ENCODE measurements around the gene OVOL1.

OVOL1 gene

DNA sequence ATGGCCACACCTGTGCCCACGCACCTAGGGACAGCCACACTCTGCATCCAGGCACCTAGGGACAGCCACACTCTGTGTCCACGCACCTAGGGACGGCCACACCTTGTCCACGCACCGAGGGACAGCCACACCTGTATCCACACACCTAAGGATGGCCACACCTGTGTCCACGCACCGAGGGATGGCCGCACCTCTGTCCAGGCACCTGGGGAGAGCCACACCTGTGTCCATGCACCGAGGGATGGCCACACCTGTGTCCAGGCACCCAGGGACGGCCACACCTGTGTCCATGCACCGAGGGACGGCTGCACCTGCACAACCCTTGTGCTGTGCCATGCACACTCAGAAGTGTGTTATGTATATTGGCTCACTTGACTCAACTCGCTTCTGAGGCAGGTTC is 10.8 kb downstream of the OVOL1 start:
- Histone ChIP-seq H2AFZ (ENCODE audit: low read depth) (no peak overlapping the region), H3K4me2 (no peak overlapping the region), H4K20me1 (ENCODE audit: insufficient read depth) (no peaks in the 10 kb centered on the region), H3K4me1 (ENCODE audit: low read depth, poor library complexity, severe bottlenecking) (no peaks in the 10 kb centered on the region), H3K4me3 (IDR thresholded peaks at IDR 0.05; ENCODE audit: insufficient read depth, low read depth, low read length) (no peak overlapping the region), H3K36me3 (ENCODE audit: insufficient read depth) (no peaks in the 10 kb centered on the region), H3K27me3 (ENCODE audit: insufficient read depth, low read depth) (peaks cover 17% of the 10 kb centered on the region), H3K79me2 (ENCODE audit: insufficient read depth, low read depth) (no peaks in the 10 kb centered on the region), H3K27ac (no peak overlapping the region), H3K9ac (no peak overlapping the region)
- TF ChIP-seq, protein P1, sequence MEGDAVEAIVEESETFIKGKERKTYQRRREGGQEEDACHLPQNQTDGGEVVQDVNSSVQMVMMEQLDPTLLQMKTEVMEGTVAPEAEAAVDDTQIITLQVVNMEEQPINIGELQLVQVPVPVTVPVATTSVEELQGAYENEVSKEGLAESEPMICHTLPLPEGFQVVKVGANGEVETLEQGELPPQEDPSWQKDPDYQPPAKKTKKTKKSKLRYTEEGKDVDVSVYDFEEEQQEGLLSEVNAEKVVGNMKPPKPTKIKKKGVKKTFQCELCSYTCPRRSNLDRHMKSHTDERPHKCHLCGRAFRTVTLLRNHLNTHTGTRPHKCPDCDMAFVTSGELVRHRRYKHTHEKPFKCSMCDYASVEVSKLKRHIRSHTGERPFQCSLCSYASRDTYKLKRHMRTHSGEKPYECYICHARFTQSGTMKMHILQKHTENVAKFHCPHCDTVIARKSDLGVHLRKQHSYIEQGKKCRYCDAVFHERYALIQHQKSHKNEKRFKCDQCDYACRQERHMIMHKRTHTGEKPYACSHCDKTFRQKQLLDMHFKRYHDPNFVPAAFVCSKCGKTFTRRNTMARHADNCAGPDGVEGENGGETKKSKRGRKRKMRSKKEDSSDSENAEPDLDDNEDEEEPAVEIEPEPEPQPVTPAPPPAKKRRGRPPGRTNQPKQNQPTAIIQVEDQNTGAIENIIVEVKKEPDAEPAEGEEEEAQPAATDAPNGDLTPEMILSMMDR (conservative IDR thresholded peaks at IDR 0.05; ENCODE audit: low read depth, low read length): no peak

DNA sequence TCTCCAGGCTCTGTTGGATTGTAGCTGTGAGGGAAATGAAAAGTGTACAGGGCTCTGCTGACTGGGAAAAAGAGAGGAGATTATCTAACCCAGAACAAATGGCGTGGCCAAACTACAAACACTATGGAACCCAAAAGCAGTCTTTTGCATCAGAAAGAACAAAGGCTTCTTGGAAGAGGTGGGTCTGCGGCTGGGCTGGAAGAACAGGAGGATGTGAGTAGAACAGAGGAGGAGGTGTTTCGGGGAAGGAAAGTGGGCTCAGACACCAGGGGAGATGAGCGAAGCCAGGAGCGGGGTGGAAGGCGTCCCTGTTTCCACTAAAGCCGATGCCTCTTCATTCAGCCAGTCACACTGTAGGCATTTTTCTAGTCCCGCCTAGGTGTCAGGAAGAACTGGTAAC is 12.0 kb downstream of the OVOL1 start:
- Histone ChIP-seq H3K27ac (no peak overlapping the region), H4K20me1 (ENCODE audit: insufficient read depth) (no peaks in the 10 kb centered on the region), H3K4me3 (IDR thresholded peaks at IDR 0.05; ENCODE audit: insufficient read depth, low read depth, low read length) (no peak overlapping the region), H3K27me3 (ENCODE audit: insufficient read depth, low read depth) (peaks cover 19% of the 10 kb centered on the region), H3K36me3 (ENCODE audit: insufficient read depth) (no peaks in the 10 kb centered on the region), H3K4me2 (no peak overlapping the region), H3K79me2 (ENCODE audit: insufficient read depth, low read depth) (no peaks in the 10 kb centered on the region), H3K9ac (no peak overlapping the region), H2AFZ (ENCODE audit: low read depth) (no peak overlapping the region), H3K4me1 (ENCODE audit: low read depth, poor library complexity, severe bottlenecking) (no peaks in the 10 kb centered on the region)
- TF ChIP-seq, protein P1 (conservative IDR thresholded peaks at IDR 0.05; ENCODE audit: low read depth, low read length): no peak

DNA sequence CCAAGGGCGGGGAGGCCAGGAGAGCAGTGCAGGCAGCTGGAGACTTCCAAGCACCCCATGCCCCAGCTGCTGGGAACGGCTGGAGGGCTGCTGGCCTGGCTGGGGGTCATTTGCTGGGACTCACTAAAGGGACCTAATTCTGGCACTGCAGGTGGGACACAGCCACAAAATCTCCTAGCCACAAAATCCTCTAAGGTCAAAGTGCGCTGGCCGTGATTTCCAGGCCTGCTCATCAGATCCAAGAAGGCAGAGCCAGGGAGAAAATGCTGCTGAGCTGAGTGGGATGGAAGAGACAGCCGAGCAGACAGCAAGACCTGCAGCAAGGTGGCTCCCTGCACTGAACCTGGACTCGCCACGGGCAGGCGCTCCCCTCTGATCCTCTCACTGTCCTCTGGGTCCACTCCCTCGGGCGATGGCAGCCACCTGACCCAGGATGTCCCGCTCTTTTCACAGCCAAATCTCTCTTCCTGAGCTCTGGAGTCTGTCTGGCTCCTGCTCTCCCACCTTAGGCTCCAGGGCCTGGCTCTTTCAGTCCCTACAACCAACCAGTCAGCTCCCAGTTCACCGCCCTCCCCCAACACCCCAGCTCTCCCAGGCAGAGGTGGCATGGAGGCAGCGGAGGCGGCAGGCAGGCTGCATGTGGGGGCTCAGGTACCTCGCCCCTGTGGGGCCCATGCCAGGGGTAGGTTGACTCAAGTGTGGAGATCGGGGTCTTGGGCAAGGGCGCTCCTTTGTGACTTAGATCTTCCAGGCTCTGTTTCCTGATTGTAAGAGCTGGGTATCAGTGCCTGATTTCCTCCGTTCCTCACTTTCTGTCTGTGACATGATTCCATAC is 14.5 kb downstream of the OVOL1 start:
- H3K4me3 ChIP-seq (IDR thresholded peaks at IDR 0.05; ENCODE audit: insufficient read depth, low read depth, low read length): no peak overlapping the region

DNA sequence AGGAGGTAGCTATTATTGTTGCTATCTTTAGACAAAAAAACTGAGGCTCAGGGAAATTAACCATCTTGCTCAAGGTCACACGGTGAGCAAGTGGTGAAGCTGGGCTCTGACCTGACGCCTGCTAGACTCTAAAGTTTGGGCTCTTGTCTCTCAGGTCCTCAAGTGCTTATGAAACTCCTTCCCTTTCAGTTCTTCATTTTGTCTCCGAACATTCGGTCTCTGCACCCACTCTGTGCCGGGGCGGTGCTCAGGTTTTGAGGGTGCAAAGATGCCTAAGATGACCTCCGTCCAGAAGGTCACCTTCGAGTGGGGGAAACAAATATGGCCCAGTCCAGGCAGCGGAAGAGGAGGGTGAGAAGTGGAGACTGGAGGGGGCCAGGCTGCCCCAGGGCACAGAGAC is 16.0 kb downstream of the OVOL1 start:
- no peak overlapping the region for H3K4me2 ChIP-seq

More for the DNA sequence above, 14.5 kb downstream of the OVOL1 start:
- Histone ChIP-seq H3K9ac (no peak overlapping the region), H3K4me2 (no peak overlapping the region), H2AFZ (ENCODE audit: low read depth) (no peak overlapping the region), H3K27me3 (ENCODE audit: insufficient read depth, low read depth) (peaks cover 19% of the 10 kb centered on the region; the same call in 1 of the 2 replicates), H4K20me1 (ENCODE audit: insufficient read depth) (no peaks in the 10 kb centered on the region), H3K36me3 (ENCODE audit: insufficient read depth) (no peaks in the 10 kb centered on the region), H3K27ac (no peak overlapping the region), H3K79me2 (ENCODE audit: insufficient read depth, low read depth) (no peaks in the 10 kb centered on the region), H3K4me1 (ENCODE audit: low read depth, poor library complexity, severe bottlenecking) (no peaks in the 10 kb centered on the region)
- TF ChIP-seq, protein P1 (conservative IDR thresholded peaks at IDR 0.05; ENCODE audit: low read depth, low read length): no peak

More for the DNA sequence above, 16.0 kb downstream of the OVOL1 start:
- no peaks in the 10 kb centered on the region for H3K36me3 ChIP-seq (ENCODE audit: insufficient read depth)
- H3K27ac ChIP-seq: no peak overlapping the region
- H4K20me1 ChIP-seq (ENCODE audit: insufficient read depth): no peaks in the 10 kb centered on the region
- TF ChIP-seq, protein P1 (conservative IDR thresholded peaks at IDR 0.05; ENCODE audit: low read depth, low read length): no peak
- peaks cover 17% of the 10 kb centered on the region; the same call in 1 of the 2 replicates for H3K27me3 ChIP-seq (ENCODE audit: insufficient read depth, low read depth)
- H2AFZ ChIP-seq (ENCODE audit: low read depth): no peak overlapping the region
- no peaks in the 10 kb centered on the region for H3K4me1 ChIP-seq (ENCODE audit: low read depth, poor library complexity, severe bottlenecking)
- H3K4me3 ChIP-seq (IDR thresholded peaks at IDR 0.05; ENCODE audit: insufficient read depth, low read depth, low read length): no peak overlapping the region
- no peak overlapping the region for H3K9ac ChIP-seq
- H3K79me2 ChIP-seq (ENCODE audit: insufficient read depth, low read depth): no peaks in the 10 kb centered on the region
